K562 (cell line): ENCODE data around the gene BACE2. TPM values are rescaled to one million over a fixed set of nuclear protein-coding genes. Genes with fewer than 3 reads are reported as not detected.

ENCODE experiments used
- GTF2E2 ChIP-seq: fragments of 200-800 bp; sonication (Bioruptor generic); IDR thresholded peaks from 2 replicates; pipeline ENCODE4 v1.6.1; 2016; ENCODE audit warnings: missing genetic modification characterization, missing compliant biosample characterization
- MAZ ChIP-seq, 2 experiments: fragments of 450-650 bp in 1 of 2; sonication (generic) in 1 of 2; formaldehyde crosslinking; IDR thresholded peaks in 1 of 2; conservative IDR thresholded peaks in 1 of 2; 2 replicates each; pipeline versions ENCODE4 v1.4.0 to v1.5.0; 2020; ENCODE audit warnings: mild to moderate bottlenecking in 1 of 2, missing genetic modification reagents in 1 of 2
- MECOM ChIP-seq: fragments of 250-450 bp; sonication (Bioruptor Pico); IDR thresholded peaks from 2 replicates; pipeline ENCODE4 v1.8.0; 2022; ENCODE audit warnings: inconsistent platforms
- NFE2 ChIP-seq: IDR thresholded peaks from 2 replicates; pipeline ENCODE4 v1.6.1; 2014; ENCODE audit warnings: antibody characterized with exemption, low read depth
- NFXL1 ChIP-seq: fragments of 450-650 bp; formaldehyde crosslinking; IDR thresholded peaks from 2 replicates; pipeline ENCODE4 v1.4.0; 2021; ENCODE audit warnings: mild to moderate bottlenecking
- NR4A1 ChIP-seq, 2 experiments: fragments of 250-450 bp in 1 of 2; fragments of 450-650 bp in 1 of 2; sonication (Bioruptor Pico) in 1 of 2; IDR thresholded peaks; 2 replicates each; pipeline versions ENCODE4 v1.4.0 to v1.6.1; 2016 to 2020; ENCODE audit warnings: mild to moderate bottlenecking in 2 of 2, missing compliant biosample characterization in 1 of 2, missing genetic modification characterization in 1 of 2, moderate library complexity in 1 of 2
- POLR2AphosphoS5 ChIP-seq: IDR thresholded peaks from 2 replicates; pipeline ENCODE4 v1.6.1; 2011; ENCODE audit warnings: mild to moderate bottlenecking, low read depth, low read length, moderate library complexity; ENCODE audit not compliant: control insufficient read depth, insufficient read depth
- TCF7L2 ChIP-seq: fragments of 150-350 bp; IDR thresholded peaks from 2 replicates; pipeline ENCODE4 v1.6.1; 2016; ENCODE audit warnings: low read depth, mild to moderate bottlenecking, low read length, moderate library complexity
- ZNF644 ChIP-seq: fragments of 200-800 bp; sonication (Bioruptor generic); IDR thresholded peaks from 2 replicates; pipeline ENCODE4 v1.6.1; 2016; ENCODE audit warnings: low read depth, missing genetic modification characterization, missing compliant biosample characterization
- polyA plus RNA-seq, 8 experiments: library from polyadenylated mRNA; depleted of rRNA in 4 of 8; stranded (reverse) in 5 of 8; unstranded in 3 of 8; fragments of >200 nt; fragmentation: Nextera tagmentation in 2 of 8; fragmentation: Illumina TruSeq in 1 of 8; extraction: Ambion mirVana in 2 of 8; extraction: Trizol in 1 of 8; gene quantifications; 2 replicates each; pipeline versions ENCODE4 v1.2.1 to v1.2.3, GENCODE V29; 2011 to 2014; ENCODE audit warnings: inconsistent platforms in 1 of 8, missing spikeins in 1 of 8
- total RNA-seq, 7 experiments: library from RNA; depleted of rRNA in 6 of 7; stranded (reverse); fragments of >200 nt in 6 of 7; fragmentation: Illumina TruSeq in 2 of 7; extraction: Trizol in 2 of 7; gene quantifications; 2 replicates each; pipeline versions ENCODE4 v1.2.1 to v1.2.3, GENCODE V29; 2011 to 2021; ENCODE audit warnings: low replicate concordance in 1 of 7
- TF ChIP-seq, protein P1 (sequence below): fragments of 250-450 bp; sonication (Bioruptor Pico); IDR thresholded peaks from 2 replicates; pipeline ENCODE4 v1.4.0; 2020; ENCODE audit warnings: mild to moderate bottlenecking, moderate library complexity
- TF ChIP-seq, protein P2 (sequence below): fragments of 450-650 bp; IDR thresholded peaks from 2 replicates; pipeline ENCODE4 v1.6.1; 2018; ENCODE audit not compliant: partially characterized antibody
- TF ChIP-seq, protein P3 (sequence below): fragments of 250-450 bp; sonication (Bioruptor Pico); IDR thresholded peaks from 2 replicates; pipeline ENCODE4 v1.5.0; 2021
- TF ChIP-seq, protein P4 (sequence below): fragments of 250-450 bp; sonication (Bioruptor Pico); IDR thresholded peaks from 2 replicates; pipeline ENCODE4 v1.5.0; 2021; ENCODE audit warnings: mild to moderate bottlenecking, borderline replicate concordance

BACE2 gene
- total and polyA plus RNA-seq, 9 of the 15 experiments (the other 6 are each of a cell fraction or from before 2014, with no cell fraction given) = 0.05 to 0.24 (median 0.15) TPM; not detected in 2

DNA sequence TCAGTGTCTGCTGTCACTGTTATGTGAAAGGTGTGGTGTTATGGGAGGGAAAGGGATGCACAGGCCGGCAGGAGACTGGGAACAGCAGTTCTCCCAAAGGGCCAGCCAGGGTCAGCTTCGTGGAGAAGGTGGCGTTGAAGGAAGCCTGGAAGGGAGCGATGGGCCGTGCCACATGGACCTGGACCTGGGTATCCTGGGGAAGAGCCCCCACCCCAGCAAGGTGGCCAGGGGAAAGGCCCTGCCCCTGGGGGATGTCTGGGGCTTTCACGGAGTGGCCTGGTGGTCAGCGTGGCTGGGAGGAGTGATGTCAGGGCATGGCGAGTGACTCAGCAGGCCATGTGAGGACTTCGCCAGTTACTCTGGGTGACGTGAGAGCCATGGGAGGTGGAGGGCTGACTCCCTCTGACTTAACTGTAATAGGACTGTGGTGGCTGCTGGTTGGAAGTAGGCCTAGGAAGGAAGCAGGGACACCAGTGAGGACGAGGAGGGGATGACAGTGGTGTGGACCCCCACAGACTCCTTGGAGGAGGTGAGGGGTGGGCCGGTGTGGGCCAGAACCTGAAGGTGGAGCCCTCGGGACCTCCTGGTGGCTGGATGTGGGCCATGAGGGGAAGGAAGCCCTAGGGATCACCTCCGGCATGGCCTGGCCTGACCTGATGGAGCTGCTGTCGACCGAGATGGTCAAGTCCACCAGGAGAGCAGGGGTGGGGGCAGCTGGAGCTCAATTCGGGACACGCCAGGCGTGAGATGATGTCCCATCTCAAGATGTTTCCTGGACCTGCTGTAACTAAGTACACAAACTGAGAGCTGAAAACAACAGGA, 54.5 kb downstream of the BACE2 start (continued):
- TF ChIP-seq POLR2AphosphoS5 = no peak
- TF ChIP-seq ZNF644 = no peak
- TF ChIP-seq MAZ (CRISPR knock-in tag; conservative IDR thresholded peaks at IDR 0.05 in 1 of 2, IDR thresholded peaks at IDR 0.05 in 1 of 2) = no peak
- TF ChIP-seq, protein P1, sequence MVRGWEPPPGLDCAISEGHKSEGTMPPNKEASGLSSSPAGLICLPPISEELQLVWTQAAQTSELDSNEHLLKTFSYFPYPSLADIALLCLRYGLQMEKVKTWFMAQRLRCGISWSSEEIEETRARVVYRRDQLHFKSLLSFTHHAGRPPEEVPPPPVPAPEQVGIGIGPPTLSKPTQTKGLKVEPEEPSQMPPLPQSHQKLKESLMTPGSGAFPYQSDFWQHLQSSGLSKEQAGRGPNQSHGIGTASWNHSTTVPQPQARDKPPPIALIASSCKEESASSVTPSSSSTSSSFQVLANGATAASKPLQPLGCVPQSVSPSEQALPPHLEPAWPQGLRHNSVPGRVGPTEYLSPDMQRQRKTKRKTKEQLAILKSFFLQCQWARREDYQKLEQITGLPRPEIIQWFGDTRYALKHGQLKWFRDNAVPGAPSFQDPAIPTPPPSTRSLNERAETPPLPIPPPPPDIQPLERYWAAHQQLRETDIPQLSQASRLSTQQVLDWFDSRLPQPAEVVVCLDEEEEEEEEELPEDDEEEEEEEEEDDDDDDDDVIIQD (CRISPR knock-in tag) = no peak
- TF ChIP-seq TCF7L2 = no peak
- no peak for TF ChIP-seq NR4A1 (CRISPR knock-in tag; IDR thresholded peaks at IDR 0.05)
- 0 out of 2 replicates have a peak, but pooled peaks have one; percentile 43 for TF ChIP-seq NR4A1 (tag; IDR thresholded peaks at IDR 0.05)
- no peak for TF ChIP-seq MECOM (CRISPR knock-in tag)
- TF ChIP-seq, protein P2, sequence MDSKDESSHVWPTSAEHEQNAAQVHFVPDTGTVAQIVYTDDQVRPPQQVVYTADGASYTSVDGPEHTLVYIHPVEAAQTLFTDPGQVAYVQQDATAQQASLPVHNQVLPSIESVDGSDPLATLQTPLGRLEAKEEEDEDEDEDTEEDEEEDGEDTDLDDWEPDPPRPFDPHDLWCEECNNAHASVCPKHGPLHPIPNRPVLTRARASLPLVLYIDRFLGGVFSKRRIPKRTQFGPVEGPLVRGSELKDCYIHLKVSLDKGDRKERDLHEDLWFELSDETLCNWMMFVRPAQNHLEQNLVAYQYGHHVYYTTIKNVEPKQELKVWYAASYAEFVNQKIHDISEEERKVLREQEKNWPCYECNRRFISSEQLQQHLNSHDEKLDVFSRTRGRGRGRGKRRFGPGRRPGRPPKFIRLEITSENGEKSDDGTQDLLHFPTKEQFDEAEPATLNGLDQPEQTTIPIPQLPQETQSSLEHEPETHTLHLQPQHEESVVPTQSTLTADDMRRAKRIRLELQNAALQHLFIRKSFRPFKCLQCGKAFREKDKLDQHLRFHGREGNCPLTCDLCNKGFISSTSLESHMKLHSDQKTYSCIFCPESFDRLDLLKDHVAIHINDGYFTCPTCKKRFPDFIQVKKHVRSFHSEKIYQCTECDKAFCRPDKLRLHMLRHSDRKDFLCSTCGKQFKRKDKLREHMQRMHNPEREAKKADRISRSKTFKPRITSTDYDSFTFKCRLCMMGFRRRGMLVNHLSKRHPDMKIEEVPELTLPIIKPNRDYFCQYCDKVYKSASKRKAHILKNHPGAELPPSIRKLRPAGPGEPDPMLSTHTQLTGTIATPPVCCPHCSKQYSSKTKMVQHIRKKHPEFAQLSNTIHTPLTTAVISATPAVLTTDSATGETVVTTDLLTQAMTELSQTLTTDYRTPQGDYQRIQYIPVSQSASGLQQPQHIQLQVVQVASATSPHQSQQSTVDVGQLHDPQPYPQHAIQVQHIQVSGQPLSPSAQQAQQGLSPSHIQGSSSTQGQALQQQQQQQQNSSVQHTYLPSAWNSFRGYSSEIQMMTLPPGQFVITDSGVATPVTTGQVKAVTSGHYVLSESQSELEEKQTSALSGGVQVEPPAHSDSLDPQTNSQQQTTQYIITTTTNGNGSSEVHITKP = no peak
- TF ChIP-seq GTF2E2 (tag) = no peak
- TF ChIP-seq NFE2 = peak; percentile 26; the same call in 1 of the 2 replicates
- TF ChIP-seq, protein P3, sequence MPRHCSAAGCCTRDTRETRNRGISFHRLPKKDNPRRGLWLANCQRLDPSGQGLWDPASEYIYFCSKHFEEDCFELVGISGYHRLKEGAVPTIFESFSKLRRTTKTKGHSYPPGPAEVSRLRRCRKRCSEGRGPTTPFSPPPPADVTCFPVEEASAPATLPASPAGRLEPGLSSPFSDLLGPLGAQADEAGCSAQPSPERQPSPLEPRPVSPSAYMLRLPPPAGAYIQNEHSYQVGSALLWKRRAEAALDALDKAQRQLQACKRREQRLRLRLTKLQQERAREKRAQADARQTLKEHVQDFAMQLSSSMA = no peak
- TF ChIP-seq, protein P4, sequence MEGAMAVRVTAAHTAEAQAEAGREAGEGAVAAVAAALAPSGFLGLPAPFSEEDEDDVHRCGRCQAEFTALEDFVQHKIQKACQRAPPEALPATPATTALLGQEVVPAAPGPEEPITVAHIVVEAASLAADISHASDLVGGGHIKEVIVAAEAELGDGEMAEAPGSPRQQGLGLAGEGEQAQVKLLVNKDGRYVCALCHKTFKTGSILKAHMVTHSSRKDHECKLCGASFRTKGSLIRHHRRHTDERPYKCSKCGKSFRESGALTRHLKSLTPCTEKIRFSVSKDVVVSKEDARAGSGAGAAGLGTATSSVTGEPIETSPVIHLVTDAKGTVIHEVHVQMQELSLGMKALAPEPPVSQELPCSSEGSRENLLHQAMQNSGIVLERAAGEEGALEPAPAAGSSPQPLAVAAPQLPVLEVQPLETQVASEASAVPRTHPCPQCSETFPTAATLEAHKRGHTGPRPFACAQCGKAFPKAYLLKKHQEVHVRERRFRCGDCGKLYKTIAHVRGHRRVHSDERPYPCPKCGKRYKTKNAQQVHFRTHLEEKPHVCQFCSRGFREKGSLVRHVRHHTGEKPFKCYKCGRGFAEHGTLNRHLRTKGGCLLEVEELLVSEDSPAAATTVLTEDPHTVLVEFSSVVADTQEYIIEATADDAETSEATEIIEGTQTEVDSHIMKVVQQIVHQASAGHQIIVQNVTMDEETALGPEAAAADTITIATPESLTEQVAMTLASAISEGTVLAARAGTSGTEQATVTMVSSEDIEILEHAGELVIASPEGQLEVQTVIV (CRISPR knock-in tag) = no peak
- no peak for TF ChIP-seq NFXL1
